GM23338 (cell line): ENCODE results near the gene CDC25B. TPM values are rescaled to one million over a fixed set of nuclear protein-coding genes. Genes with fewer than 3 reads are reported as not detected.

Experiments
- ATAC-seq: fragments of 200-7000 bp; cut with Tn5 transposase; 3 replicates; pipeline ENCODE4 v1.9.1; 2020
- DNase-seq: peaks from one replicate; pipeline ENCODE4 v3.0.0-alpha.2; 2015; ENCODE audit warnings: low spot score
- H2AFZ ChIP-seq: fragments of 200-600 bp; sonication (generic); 2 replicates; pipeline ENCODE4 v1.8.0; 2016; ENCODE audit warnings: antibody characterized with exemption, mild to moderate bottlenecking, moderate library complexity
- H3F3A ChIP-seq: fragments of 200-600 bp; sonication (generic); replicated peaks from 2 replicates; pipeline ENCODE4 v1.8.0; 2017; ENCODE audit warnings: antibody characterized with exemption, mixed run types, low read depth
- H3K27ac ChIP-seq: fragments of 200-600 bp; sonication (generic); 2 replicates; pipeline ENCODE4 v1.6.1; 2016; ENCODE audit warnings: low read depth
- H3K27me3 ChIP-seq: fragments of 200-600 bp; sonication (generic); 2 replicates; pipeline ENCODE4 v1.8.0; 2016; ENCODE audit warnings: mild to moderate bottlenecking, mixed run types, moderate library complexity; ENCODE audit not compliant: insufficient read depth
- H3K36me3 ChIP-seq: fragments of 200-600 bp; sonication (generic); 2 replicates; pipeline ENCODE4 v1.8.0; 2016; ENCODE audit warnings: mild to moderate bottlenecking; ENCODE audit not compliant: insufficient read depth
- H3K4me1 ChIP-seq: fragments of 200-600 bp; sonication (generic); 2 replicates; pipeline ENCODE4 v1.8.0; 2016; ENCODE audit warnings: mild to moderate bottlenecking, moderate library complexity; ENCODE audit not compliant: insufficient read depth
- H3K4me2 ChIP-seq: fragments of 200-600 bp; sonication (generic); 2 replicates; pipeline ENCODE4 v1.7.1; 2017; ENCODE audit warnings: mixed run types
- H3K4me3 ChIP-seq: fragments of 200-600 bp; sonication (generic); 2 replicates; pipeline ENCODE4 v1.6.1; 2016; ENCODE audit warnings: mixed run types
- H3K79me2 ChIP-seq: fragments of 200-600 bp; sonication (generic); replicated peaks from 2 replicates; pipeline ENCODE4 v1.8.0; 2017; ENCODE audit warnings: mild to moderate bottlenecking; ENCODE audit not compliant: insufficient read depth
- H3K9me2 ChIP-seq: fragments of 200-600 bp; sonication (generic); 2 replicates; pipeline ENCODE4 v1.8.0; 2017; ENCODE audit not compliant: insufficient read depth
- H4K20me1 ChIP-seq: fragments of 200-600 bp; sonication (generic); replicated peaks from 2 replicates; pipeline ENCODE4 v1.8.0; 2017; ENCODE audit warnings: mild to moderate bottlenecking; ENCODE audit not compliant: insufficient read depth
- H3K27ac Mint-ChIP-seq: 2 replicates; pipeline ENCODE4 v1.8.0; 2020; ENCODE audit warnings: inconsistent platforms, mild to moderate bottlenecking, moderate library complexity, mixed read lengths
- H3K27me3 Mint-ChIP-seq: 3 replicates; pipeline ENCODE4 v1.8.0; 2022; ENCODE audit warnings: low read depth, mild to moderate bottlenecking, moderate library complexity, mixed read lengths, inconsistent platforms; ENCODE audit not compliant: insufficient read depth, poor library complexity
- H3K36me3 Mint-ChIP-seq: 3 replicates; pipeline ENCODE4 v1.8.0; 2021; ENCODE audit warnings: low read depth, mild to moderate bottlenecking, inconsistent platforms, moderate library complexity, mixed read lengths
- H3K4me1 Mint-ChIP-seq: 3 replicates; pipeline ENCODE4 v1.8.0; 2020; ENCODE audit warnings: mild to moderate bottlenecking, inconsistent platforms, mixed read lengths
- H3K4me3 Mint-ChIP-seq: 3 replicates; pipeline ENCODE4 v1.8.0; 2021; ENCODE audit warnings: moderate library complexity, mild to moderate bottlenecking, inconsistent platforms, mixed read lengths
- H3K9me3 Mint-ChIP-seq: 3 replicates; pipeline ENCODE4 v1.8.0; 2020; ENCODE audit warnings: moderate library complexity, mild to moderate bottlenecking, inconsistent platforms, mixed read lengths
- CTCF ChIP-seq, 2 experiments: fragments of 200-600 bp in 1 of 2; sonication (generic) in 1 of 2; conservative IDR thresholded peaks; 2 replicates each; pipeline versions ENCODE4 v1.5.1 to v1.6.1; 2016 to 2017; ENCODE audit warnings: antibody characterized with exemption in 2 of 2, low read depth in 2 of 2, mild to moderate bottlenecking in 2 of 2, moderate library complexity in 1 of 2
- ETS1 ChIP-seq: IDR thresholded peaks from 2 replicates; pipeline ENCODE4 v1.6.1; 2016; ENCODE audit warnings: antibody characterized with exemption
- JUNB ChIP-seq: IDR thresholded peaks from one replicate; pipeline ENCODE4 v1.6.1; 2016; ENCODE audit warnings: antibody characterized with exemption; ENCODE audit not compliant: unreplicated experiment
- NANOG ChIP-seq: IDR thresholded peaks from 2 replicates; pipeline ENCODE4 v1.6.1; 2016; ENCODE audit warnings: antibody characterized with exemption, borderline replicate concordance
- REST ChIP-seq: IDR thresholded peaks from one replicate; pipeline ENCODE4 v1.6.1; 2018; ENCODE audit warnings: antibody characterized with exemption; ENCODE audit not compliant: unreplicated experiment
- STAT1 ChIP-seq: IDR thresholded peaks from one replicate; pipeline ENCODE4 v1.6.1; 2016; ENCODE audit warnings: antibody characterized with exemption; ENCODE audit not compliant: unreplicated experiment
- ZNF114 ChIP-seq: fragments of 250-450 bp; sonication (Bioruptor Pico); IDR thresholded peaks from 2 replicates; pipeline ENCODE4 v1.5.0; 2020; ENCODE audit warnings: mild to moderate bottlenecking, moderate library complexity
- ZNF331 ChIP-seq: fragments of 250-450 bp; sonication (Bioruptor Pico); IDR thresholded peaks from 2 replicates; pipeline ENCODE4 v1.5.0; 2020; ENCODE audit warnings: low read depth, mild to moderate bottlenecking, moderate library complexity
- polyA plus RNA-seq: library from polyadenylated mRNA; unstranded; fragments of >200 nt; fragmentation: Nextera tagmentation; extraction: Ambion mirVana; gene quantifications from 2 replicates; pipeline ENCODE4 v1.2.1, GENCODE V29; 2016
- total RNA-seq: library from RNA; depleted of rRNA; stranded (reverse); fragments of >200 nt; shearing (Covaris generic); gene quantifications from 2 replicates; pipeline ENCODE4 v1.2.3, GENCODE V29; 2014

The CDC25B gene
- total and polyA plus RNA-seq, 2 experiments from 2014 or later, result 10.5 to 33.0 TPM

- no peaks in the 10 kb centered on the region for H3K27me3 ChIP-seq
- no peak overlapping the region for H2AFZ ChIP-seq
- no peak overlapping the region for H3K27ac ChIP-seq
- H3F3A ChIP-seq, result peaks cover 12% of the 10 kb centered on the region; the same call in 1 of the 2 replicates
- DNase-seq, result no peak
- peaks cover 30% of the 10 kb centered on the region for H3K4me1 ChIP-seq
- peak overlapping the region; percentile 85 for H3K4me2 ChIP-seq
- H4K20me1 ChIP-seq, result no peaks in the 10 kb centered on the region
- H3K4me3 Mint-ChIP-seq, result peak overlapping the region; percentile 86
- H3K36me3 ChIP-seq, result no peaks in the 10 kb centered on the region
- H3K9me2 ChIP-seq, result no peaks in the 10 kb centered on the region
- H3K4me3 ChIP-seq, result peak overlapping the region; percentile 68
- H3K79me2 ChIP-seq, result no peaks in the 10 kb centered on the region
- H3K27ac Mint-ChIP-seq, result no peak overlapping the region
- TF ChIP-seq ZNF114 (no peak), JUNB (no peak), ZNF331 (CRISPR knock-in tag) (no peak), STAT1 (no peak), CTCF (conservative IDR thresholded peaks at IDR 0.05; ENCODE audit: low read depth in 2 of 2) (no peak), ETS1 (no peak), NANOG (no peak), REST (no peak)
- H3K9me3 Mint-ChIP-seq, result no peaks in the 10 kb centered on the region
- peaks cover 25% of the 10 kb centered on the region for H3K27me3 Mint-ChIP-seq
- ATAC-seq, result no peak
- H3K36me3 Mint-ChIP-seq, result 0 out of 3 replicates have a peak, but pooled peaks cover 3% of the 10 kb centered on the region
- peaks cover 32% of the 10 kb centered on the region for H3K4me1 Mint-ChIP-seq
These were observed 1.2 kb upstream of the CDC25B start for GRCh38 chr20:3794701-3795420.
